WERI-Rb-1 (cell line): ENCODE results near the gene RFWD3.

ENCODE experiments used
- DNase-seq: peaks from one replicate; pipeline ENCODE4 v3.0.0-alpha.2; 2020
- H3K27ac ChIP-seq: fragments of 250-450 bp; sonication (Bioruptor Pico); 2 replicates; pipeline ENCODE4 v1.5.1; 2020; ENCODE audit warnings: mild to moderate bottlenecking, moderate library complexity
- H3K27me3 ChIP-seq: fragments of 250-450 bp; sonication (Bioruptor Pico); 2 replicates; pipeline ENCODE4 v1.5.1; 2021; ENCODE audit warnings: mild to moderate bottlenecking, low read depth, moderate library complexity; ENCODE audit not compliant: insufficient read depth, severe bottlenecking
- H3K36me3 ChIP-seq: fragments of 250-450 bp; sonication (Bioruptor Pico); 2 replicates; pipeline ENCODE4 v1.5.1; 2020; ENCODE audit warnings: mild to moderate bottlenecking, moderate library complexity
- H3K4me3 ChIP-seq: 2 replicates; pipeline ENCODE4 v1.5.1; 2011; ENCODE audit warnings: low read depth, mild to moderate bottlenecking, control low read depth, low read length
- H3K9me3 ChIP-seq: fragments of 250-450 bp; sonication (Bioruptor Pico); 2 replicates; pipeline ENCODE4 v1.5.1; 2021; ENCODE audit warnings: mild to moderate bottlenecking, moderate library complexity; ENCODE audit not compliant: severe bottlenecking
- CTCF ChIP-seq: IDR thresholded peaks from 2 replicates; pipeline ENCODE4 v1.5.1; 2011; ENCODE audit warnings: low read depth, mild to moderate bottlenecking, control low read depth, inconsistent platforms, low read length

The RFWD3 gene

GRCh38 chr16:74666425-74667254 is at the start of gene RFWD3:
RFWD3 (minus strand) TSS chr16:74666877; CDS start chr16:74661449, 5,428 bp downstream.
- peaks cover 13% of the 10 kb centered on the region for H3K9me3 ChIP-seq
- H3K36me3 ChIP-seq: peaks cover 40% of the 10 kb centered on the region
- TF ChIP-seq CTCF: no peak
- peak within 1 kb of the TSS; percentile 90 for H3K27ac ChIP-seq
- no peaks in the 10 kb centered on the region for H3K27me3 ChIP-seq
- DNase-seq: peak; percentile 97
- peak within 1 kb of the TSS; percentile 88 for H3K4me3 ChIP-seq

GRCh38 chr16:74716355-74716754 is 49.7 kb upstream of the RFWD3 start:
- no peak for DNase-seq
- Histone ChIP-seq H3K4me3 (no peak overlapping the region), H3K36me3 (no peaks in the 10 kb centered on the region), H3K27me3 (no peaks in the 10 kb centered on the region), H3K9me3 (no peaks in the 10 kb centered on the region), H3K27ac (no peak overlapping the region)
- no peak for TF ChIP-seq CTCF

GRCh38 chr16:74713876-74714275 is 47.2 kb upstream of the RFWD3 start:
- H3K9me3 ChIP-seq: no peaks in the 10 kb centered on the region
- no peak for DNase-seq
- H3K27ac ChIP-seq: no peak overlapping the region
- no peak for TF ChIP-seq CTCF
- no peak overlapping the region for H3K4me3 ChIP-seq
- H3K27me3 ChIP-seq: no peaks in the 10 kb centered on the region
- no peaks in the 10 kb centered on the region for H3K36me3 ChIP-seq

- Histone ChIP-seq H3K9me3 (no peaks in the 10 kb centered on the region), H3K4me3 (no peak overlapping the region), H3K36me3 (no peaks in the 10 kb centered on the region), H3K27ac (no peak overlapping the region), H3K27me3 (no peaks in the 10 kb centered on the region)
- DNase-seq: no peak
- TF ChIP-seq CTCF: no peak
Measured at GRCh38 chr16:74713325-74713724, 46.6 kb upstream of the RFWD3 start.

- DNase-seq: no peak
- H3K9me3 ChIP-seq: no peaks in the 10 kb centered on the region
- H3K27me3 ChIP-seq: no peaks in the 10 kb centered on the region
- H3K27ac ChIP-seq: no peak overlapping the region
- no peaks in the 10 kb centered on the region for H3K36me3 ChIP-seq
- no peak overlapping the region for H3K4me3 ChIP-seq
- no peak for TF ChIP-seq CTCF
Measured at GRCh38 chr16:74711938-74712337, 45.3 kb upstream of the RFWD3 start.

- H3K27me3 ChIP-seq: no peaks in the 10 kb centered on the region
- no peak for TF ChIP-seq CTCF
- no peak for DNase-seq
- no peak overlapping the region for H3K27ac ChIP-seq
- H3K36me3 ChIP-seq: no peaks in the 10 kb centered on the region
- H3K4me3 ChIP-seq: no peak overlapping the region
- H3K9me3 ChIP-seq: no peaks in the 10 kb centered on the region
Measured at GRCh38 chr16:74710401-74710800, 43.7 kb upstream of the RFWD3 start.
